Measurements from ENCODE around the gene GAMT.
"Not testable (repeated sequence)": the region's sequence is repeated elsewhere in the genome, so short reads cannot be mapped to it uniquely, and the experiment has no call there.

Gene GAMT

GRCh38 chr19:1433119-1434039 lies 32.0 kb upstream of the GAMT start:
- DNase-seq, result no peak

- DNase-seq, result no peak
Observed at GRCh38 chr19:1432507-1432887, 31.2 kb upstream of the GAMT start.

- no peak for DNase-seq
Observed at GRCh38 chr19:1431759-1432506, 30.6 kb upstream of the GAMT start.

GRCh38 chr19:1430246-1430645 lies 28.9 kb upstream of the GAMT start:
- no peak for DNase-seq

- no peak for DNase-seq
Observed at GRCh38 chr19:1429750-1430149, 28.4 kb upstream of the GAMT start.

- no peak for DNase-seq
Observed at GRCh38 chr19:1428738-1429391, 27.5 kb upstream of the GAMT start.

- no peak for DNase-seq
Observed at GRCh38 chr19:1427221-1427920, 26.0 kb upstream of the GAMT start.

- DNase-seq, result no peak
Observed at GRCh38 chr19:1426736-1427135, 25.4 kb upstream of the GAMT start.

GRCh38 chr19:1425902-1426301 lies 24.6 kb upstream of the GAMT start:
- no peak for DNase-seq

GRCh38 chr19:1425102-1425837 lies 23.9 kb upstream of the GAMT start:
- no peak for DNase-seq

GRCh38 chr19:1424192-1424955 lies 23.0 kb upstream of the GAMT start:
- no peak for DNase-seq

GRCh38 chr19:1423436-1424191 lies 22.3 kb upstream of the GAMT start:
- DNase-seq, result no peak

- DNase-seq, result no peak
Observed at GRCh38 chr19:1422943-1423342, 21.6 kb upstream of the GAMT start.

GRCh38 chr19:1422360-1422759 lies 21.0 kb upstream of the GAMT start:
- no peak for DNase-seq

GRCh38 chr19:1421958-1422305 lies 20.6 kb upstream of the GAMT start:
- no peak for DNase-seq

- DNase-seq, result no peak
Observed at GRCh38 chr19:1421218-1421957, 20.0 kb upstream of the GAMT start.

GRCh38 chr19:1420590-1420989 lies 19.2 kb upstream of the GAMT start:
- DNase-seq, result no peak

GRCh38 chr19:1420085-1420484 lies 18.7 kb upstream of the GAMT start:
- DNase-seq, result not testable (repeated sequence)

- DNase-seq, result no peak
Observed at GRCh38 chr19:1418951-1419738, 17.8 kb upstream of the GAMT start.

GRCh38 chr19:1418496-1418775 lies 17.1 kb upstream of the GAMT start:
- DNase-seq, result no peak
